NCI-H1092 treated with DMSO at 0.1 percent for 48 hours (cell line): ENCODE data around the gene CCR7.
"Not testable (repeated sequence)": the region's sequence is repeated elsewhere in the genome, so short reads cannot be mapped to it uniquely, and the experiment has no call there.

ENCODE experiments used
- DNase-seq: peaks from one replicate; lab custom pipeline; 2025; lab: John Stamatoyannopoulos, UW

Gene CCR7

DNA sequence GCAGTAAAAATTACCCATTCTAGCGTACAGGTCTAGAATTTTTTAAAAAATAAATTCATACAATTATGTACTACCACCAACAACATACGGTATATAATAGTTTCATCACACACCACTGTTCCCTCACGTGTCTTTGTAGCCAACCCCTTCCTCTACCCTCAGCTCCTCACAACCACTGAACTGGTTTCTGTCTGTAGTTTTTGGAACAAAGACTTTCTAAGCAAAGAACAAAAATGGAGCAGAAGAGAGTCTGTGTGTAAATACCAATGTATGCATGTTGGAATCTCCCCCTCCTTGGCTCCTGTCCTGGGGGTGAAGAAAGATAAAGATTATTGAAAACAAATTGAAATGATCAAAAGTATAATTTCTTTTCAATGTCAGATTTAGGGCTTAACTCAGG is 31.9 kb upstream of the CCR7 start:
- DNase-seq: no peak

DNA sequence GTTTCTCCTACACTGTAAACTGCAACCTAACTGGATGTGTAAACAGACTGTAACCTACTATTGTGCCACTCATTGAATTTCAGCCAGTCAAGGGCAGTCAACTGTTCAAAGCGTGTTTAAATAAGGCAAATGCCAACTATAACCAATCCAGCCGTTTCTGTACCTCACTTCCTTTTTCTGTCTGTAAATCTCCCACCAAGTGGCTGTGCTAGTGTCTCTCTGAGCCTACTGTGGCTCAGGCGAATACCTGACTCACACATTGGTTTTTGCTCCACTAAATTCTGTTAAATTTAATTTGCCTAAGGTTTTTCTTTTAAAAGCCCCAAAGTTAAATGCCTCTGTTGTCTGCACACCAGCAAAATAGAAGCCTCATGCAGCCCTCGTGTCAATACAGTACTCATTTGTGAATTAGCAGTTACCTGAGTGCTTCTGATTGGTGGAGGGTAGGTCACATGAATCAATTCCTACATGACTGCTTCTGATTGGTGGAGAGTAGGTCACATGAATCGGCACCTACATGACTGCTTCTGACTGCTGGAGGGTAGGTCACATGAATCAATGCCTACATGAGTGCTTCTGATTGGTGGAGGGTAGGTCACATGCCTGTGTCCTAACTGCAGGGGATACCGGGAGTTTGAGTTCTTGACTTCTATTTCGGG is 31.1 kb upstream of the CCR7 start:
- peak; percentile 11 for DNase-seq

- DNase-seq: no peak
These were observed 25.5 kb upstream of the CCR7 start for GRCh38 chr17:40590742-40591141.

GRCh38 chr17:40588552-40588951 is 23.3 kb upstream of the CCR7 start:
- no peak for DNase-seq

DNA sequence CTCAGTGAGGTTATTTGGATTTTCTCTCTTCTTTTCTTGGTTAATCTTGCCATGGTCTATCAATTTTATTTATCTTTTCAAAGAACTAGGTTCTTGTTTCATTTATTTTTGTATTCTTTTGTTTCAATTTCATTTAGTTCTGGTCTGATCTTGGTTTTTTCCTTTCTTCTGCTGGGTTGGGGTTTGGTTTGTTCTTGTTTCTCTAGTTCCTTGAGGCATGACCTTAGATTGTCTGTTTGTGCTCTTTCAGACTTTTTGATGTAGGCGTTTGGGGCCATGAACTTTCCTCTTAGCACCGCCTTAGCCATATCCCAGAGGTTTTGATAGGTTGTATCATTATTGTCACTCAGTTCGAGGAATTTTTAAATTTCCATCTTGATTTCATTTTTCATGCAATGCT is 21.0 kb upstream of the CCR7 start:
- DNase-seq: not testable (repeated sequence)

GRCh38 chr17:40584950-40585349 is 19.7 kb upstream of the CCR7 start:
- not testable (repeated sequence) for DNase-seq

DNA sequence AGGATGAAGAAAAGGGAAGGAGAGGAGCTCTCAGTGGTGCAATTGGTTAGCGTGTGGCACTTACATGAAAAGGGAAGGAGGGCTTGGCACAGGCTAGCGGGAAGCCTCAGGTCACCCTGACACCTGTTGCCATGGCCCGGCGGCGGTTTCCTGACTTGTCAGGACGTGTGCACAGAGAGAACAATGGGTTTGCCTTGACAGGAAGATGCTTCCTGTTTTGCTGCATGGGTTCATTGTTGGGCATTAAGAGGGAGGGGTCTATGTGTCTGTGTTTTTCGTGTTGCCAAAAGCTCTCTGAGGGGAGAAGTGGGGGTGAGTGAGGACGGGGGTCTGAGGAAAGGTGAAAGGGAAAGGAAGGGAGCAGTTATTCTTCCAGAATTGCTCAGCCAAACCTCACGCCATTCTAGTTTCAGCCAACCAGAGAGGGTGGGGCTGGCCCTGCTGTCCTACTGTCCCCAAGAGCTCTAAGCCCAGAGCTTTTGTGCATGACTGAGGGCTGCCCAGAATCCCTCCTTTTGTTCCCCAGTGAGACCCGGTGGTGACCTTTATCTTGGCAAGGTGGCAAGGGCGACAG is 17.1 kb upstream of the CCR7 start:
- peak; percentile 50 for DNase-seq

DNA sequence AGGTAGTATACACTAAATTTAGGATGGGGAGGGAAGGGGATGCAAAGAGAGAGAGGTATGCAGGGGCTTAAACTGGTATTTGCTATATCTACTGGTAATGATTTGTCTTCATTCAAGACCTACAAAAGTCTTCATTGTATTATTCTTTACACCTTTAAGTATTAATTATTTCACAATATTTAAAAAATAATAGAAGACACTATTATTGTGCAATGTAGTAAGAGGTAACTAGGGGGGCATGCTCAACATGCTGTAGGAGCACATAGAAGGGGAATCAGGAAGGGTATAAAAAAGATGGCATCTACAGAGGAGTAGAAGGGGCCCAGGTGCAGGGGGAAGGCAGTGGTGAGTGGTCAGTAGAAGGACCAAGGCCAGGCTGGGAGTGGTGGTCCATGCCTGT is 14.9 kb upstream of the CCR7 start:
- DNase-seq: no peak

GRCh38 chr17:40579471-40579870 is 14.2 kb upstream of the CCR7 start:
- no peak for DNase-seq

DNA sequence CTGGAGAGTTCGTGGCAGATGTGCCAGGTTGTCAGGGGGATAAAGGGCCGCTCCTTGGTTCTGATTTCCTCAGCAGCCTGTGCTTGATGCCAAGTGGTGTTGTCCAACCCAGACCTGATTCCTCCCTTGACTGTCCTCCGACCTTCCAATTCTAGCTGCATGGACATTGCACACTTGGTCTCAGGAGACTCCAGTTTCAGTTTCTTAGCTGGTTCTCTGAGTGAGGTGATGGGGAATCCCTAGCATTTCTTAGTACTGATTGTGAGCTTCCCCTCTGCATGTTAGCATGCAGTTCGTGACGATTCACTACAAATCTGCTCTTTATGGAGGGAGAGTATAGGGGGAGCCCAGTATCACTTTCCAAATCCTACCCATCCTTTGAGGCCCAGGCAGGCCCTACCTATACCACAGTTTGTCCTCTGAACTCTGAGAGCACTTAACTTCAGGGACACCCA is 12.4 kb upstream of the CCR7 start:
- no peak for DNase-seq

DNA sequence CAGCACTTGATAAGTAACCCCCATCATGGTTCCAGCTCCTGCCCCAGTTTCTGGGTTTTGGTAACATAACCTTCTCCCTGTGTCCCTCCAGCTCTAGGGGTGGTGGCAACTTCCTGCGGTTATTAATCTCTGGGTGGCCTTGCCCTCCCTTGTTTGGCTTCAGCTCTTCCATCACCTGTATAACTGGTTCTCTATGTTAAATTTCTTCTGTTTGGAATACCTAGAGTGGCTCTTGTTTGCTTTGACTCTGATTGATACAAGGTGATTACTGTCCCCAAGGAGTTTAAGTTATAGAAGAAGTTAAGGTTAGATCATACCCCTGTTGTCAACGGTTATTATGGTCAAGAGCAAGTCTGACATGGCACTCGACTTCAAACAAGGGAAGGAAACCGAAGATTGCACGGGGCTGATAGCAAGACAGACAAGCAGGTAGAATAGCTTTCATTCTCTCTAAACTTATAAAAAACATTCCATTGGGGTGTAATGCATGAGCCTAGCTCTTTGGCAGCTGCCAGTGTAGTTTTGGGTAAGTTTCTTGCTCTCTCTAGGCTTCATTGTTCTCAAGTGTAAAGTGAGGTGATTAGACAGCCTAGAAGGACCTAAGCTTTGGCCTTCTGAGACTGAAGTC is 11.0 kb upstream of the CCR7 start:
- DNase-seq: no peak

GRCh38 chr17:40574292-40574691 is 9.0 kb upstream of the CCR7 start:
- DNase-seq: no peak

GRCh38 chr17:40572245-40572993 is 7.1 kb upstream of the CCR7 start:
- not testable (repeated sequence) for DNase-seq

DNA sequence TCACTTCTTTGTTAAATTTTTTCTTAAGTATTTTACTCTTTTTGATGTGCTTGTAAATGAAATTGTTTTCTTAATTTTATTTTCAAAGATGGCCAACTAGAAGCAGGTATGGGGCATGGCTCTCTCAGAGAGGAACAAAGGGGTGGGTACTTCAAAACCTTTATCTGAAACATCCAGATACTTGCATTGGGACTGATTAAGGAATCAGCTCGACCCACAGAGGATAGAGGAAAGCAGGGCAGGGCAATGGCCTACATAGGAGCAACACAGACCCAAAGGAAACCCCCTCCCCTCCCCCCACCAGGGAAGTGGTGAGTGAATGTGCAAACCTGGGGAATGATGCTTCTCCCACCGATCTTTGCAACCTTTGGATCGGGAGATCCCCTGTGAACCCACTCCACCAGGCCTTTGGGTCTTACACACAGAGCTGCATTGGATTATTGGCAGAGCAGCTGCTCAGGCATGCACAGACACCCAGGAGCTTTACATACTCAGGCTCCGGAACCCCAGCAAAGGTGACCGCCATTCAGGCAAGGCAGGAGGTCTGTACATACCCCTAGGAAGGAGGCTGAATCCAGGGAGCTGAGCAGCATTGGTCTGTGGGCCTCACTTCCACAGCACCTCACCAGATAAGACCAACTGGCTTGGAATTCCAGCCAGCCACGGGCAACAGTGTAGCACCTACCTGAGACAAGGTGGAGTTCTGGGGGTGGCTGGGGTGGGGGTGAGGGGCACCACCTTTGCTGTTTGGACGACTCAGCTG is 3.0 kb upstream of the CCR7 start:
- DNase-seq: no peak

- no peak for DNase-seq
These were observed 2.1 kb upstream of the CCR7 start for GRCh38 chr17:40567377-40567776.

- no peak for DNase-seq
These were observed 617 bp upstream of the CCR7 start for GRCh38 chr17:40565769-40566409.

GRCh38 chr17:40564195-40564882 is 933 bp downstream of the CCR7 start:
- DNase-seq: no peak

GRCh38 chr17:40563220-40564052 is 1.8 kb downstream of the CCR7 start:
- no peak for DNase-seq

DNA sequence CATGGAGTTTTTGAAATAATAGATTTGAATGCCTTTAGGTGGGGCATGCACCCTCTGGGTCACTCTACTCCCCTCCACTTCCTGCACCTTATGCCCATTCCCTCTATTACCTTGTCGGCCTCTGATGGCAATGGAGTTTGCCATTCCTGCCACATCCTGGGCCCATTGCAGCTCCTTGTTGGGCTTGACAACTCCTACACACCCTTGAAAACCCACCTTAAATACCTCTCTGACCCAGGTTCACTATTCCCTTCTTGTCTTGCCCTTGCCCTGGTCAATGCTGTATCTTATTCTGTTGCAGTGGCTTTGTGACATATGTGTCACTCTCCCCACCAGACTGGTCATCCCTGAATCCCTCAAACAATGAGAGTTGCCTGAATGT is 2.4 kb downstream of the CCR7 start:
- no peak for DNase-seq
